ENCODE results near the gene ATP10B. TPM values are rescaled to one million over a fixed set of nuclear protein-coding genes. Genes with fewer than 3 reads are reported as not detected.

The ATP10B gene
- polyA plus RNA-seq, 1 of the 3 experiments (the other 2 are of a cell fraction): not detected

DNA sequence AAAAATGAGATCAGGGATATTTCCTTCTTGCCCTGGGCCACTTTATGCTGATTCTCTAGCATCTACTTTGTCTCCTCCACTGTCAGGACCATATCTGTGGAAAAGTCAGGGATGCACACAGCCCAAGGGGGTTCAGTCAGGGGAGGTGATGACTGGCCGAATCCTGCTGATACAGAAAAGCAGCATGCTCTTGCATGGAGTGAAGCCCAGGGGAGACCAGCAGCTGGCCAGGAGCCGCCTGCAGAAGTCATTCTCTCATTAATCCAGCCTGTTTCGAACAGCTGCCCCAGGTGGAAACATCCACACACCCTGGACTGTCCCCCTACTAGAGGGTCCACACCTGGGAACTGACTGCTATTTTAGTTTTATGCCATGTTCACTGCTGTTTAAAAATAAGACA is 177.1 kb downstream of the ATP10B start:
- ChIA-PET POLR2A (no interaction called here), CTCF (no interaction called here)
- Histone ChIP-seq H3K27ac (ENCODE audit: low read depth in 2 of 2, low read length in 1 of 2) (no peak overlapping the region), H3K36me3 (replicated peaks in 1 of 2; ENCODE audit: control insufficient read depth in 1 of 2, insufficient read depth in 2 of 2, low read length in 1 of 2) (no peaks in the 10 kb centered on the region), H3K9ac (no peak overlapping the region), H3K27me3 (ENCODE audit: insufficient read depth) (no peaks in the 10 kb centered on the region; the same call in 1 of the 2 replicates), H4K20me1 (ENCODE audit: insufficient read depth) (no peaks in the 10 kb centered on the region), H3K4me2 (no peak overlapping the region), H3K4me1 (ENCODE audit: control insufficient read depth in 1 of 2, insufficient read depth in 2 of 2, low read depth in 1 of 2, low read length in 1 of 2) (no peaks in the 10 kb centered on the region), H3K9me2 (no peaks in the 10 kb centered on the region), H3K79me2 (ENCODE audit: insufficient read depth) (no peaks in the 10 kb centered on the region), H2AFZ (ENCODE audit: low read depth) (no peak overlapping the region), H3F3A (replicated peaks; ENCODE audit: insufficient read depth) (no peaks in the 10 kb centered on the region), H3K4me3 (ENCODE audit: low read depth in 2 of 2, low read length in 1 of 2) (no peak overlapping the region), H3K9me3 (no peaks in the 10 kb centered on the region)
- no peak for DNase-seq
- TF ChIP-seq, protein P1, sequence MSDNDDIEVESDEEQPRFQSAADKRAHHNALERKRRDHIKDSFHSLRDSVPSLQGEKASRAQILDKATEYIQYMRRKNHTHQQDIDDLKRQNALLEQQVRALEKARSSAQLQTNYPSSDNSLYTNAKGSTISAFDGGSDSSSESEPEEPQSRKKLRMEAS (IDR thresholded peaks at IDR 0.05; ENCODE audit: low read depth): no peak
- no peak for TF ChIP-seq RCOR1 (IDR thresholded peaks at IDR 0.05; ENCODE audit: low read length)
- TF ChIP-seq, protein P2, sequence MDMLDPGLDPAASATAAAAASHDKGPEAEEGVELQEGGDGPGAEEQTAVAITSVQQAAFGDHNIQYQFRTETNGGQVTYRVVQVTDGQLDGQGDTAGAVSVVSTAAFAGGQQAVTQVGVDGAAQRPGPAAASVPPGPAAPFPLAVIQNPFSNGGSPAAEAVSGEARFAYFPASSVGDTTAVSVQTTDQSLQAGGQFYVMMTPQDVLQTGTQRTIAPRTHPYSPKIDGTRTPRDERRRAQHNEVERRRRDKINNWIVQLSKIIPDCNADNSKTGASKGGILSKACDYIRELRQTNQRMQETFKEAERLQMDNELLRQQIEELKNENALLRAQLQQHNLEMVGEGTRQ (IDR thresholded peaks at IDR 0.05; ENCODE audit: borderline replicate concordance, low read depth, low read length): no peak
- no peak for TF ChIP-seq MXI1 (IDR thresholded peaks at IDR 0.05; ENCODE audit: low read depth, low read length)
- TF ChIP-seq SMC3 (IDR thresholded peaks at IDR 0.05; ENCODE audit: low read depth, low read length): no peak
- TF ChIP-seq, protein P3, sequence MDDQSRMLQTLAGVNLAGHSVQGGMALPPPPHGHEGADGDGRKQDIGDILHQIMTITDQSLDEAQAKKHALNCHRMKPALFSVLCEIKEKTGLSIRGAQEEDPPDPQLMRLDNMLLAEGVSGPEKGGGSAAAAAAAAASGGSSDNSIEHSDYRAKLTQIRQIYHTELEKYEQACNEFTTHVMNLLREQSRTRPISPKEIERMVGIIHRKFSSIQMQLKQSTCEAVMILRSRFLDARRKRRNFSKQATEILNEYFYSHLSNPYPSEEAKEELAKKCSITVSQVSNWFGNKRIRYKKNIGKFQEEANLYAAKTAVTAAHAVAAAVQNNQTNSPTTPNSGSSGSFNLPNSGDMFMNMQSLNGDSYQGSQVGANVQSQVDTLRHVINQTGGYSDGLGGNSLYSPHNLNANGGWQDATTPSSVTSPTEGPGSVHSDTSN (IDR thresholded peaks at IDR 0.05): no peak
- TF ChIP-seq CHD2 (IDR thresholded peaks at IDR 0.05; ENCODE audit: low read length, partially characterized antibody): no peak
- no peak for TF ChIP-seq RAD21 (IDR thresholded peaks at IDR 0.05; ENCODE audit: low read length)
- TF ChIP-seq RFX5 (IDR thresholded peaks at IDR 0.05; ENCODE audit: low read length): no peak
- TF ChIP-seq NRF1 (IDR thresholded peaks at IDR 0.05; ENCODE audit: low read depth, low read length): no peak
- WGBS (ENCODE audit: low lambda C conversion rate): 0% methylated on average over 1 of the region's 3 CpGs

DNA sequence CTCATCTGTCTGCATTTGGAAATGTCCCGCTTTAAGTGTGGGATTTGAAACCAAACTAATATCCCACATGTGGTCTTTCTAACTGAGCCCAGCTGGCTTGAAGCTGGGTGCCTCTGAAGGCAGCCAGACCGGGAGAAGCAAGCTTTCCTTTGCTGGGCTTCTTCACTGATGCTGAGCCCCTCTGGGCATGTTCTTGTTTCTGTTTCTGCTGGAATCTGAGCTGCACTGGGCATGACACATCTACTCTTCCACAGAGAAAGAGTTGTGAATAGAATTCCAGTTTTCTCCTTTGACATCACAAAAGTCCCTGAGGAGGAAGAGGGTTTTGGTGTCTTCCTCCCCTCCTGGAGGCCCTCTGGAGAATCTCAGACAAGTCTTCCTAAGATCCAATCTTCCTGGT is 179.5 kb downstream of the ATP10B start:
- POLR2A ChIA-PET: no interaction called here
- no peak overlapping the region for H2AFZ ChIP-seq (ENCODE audit: low read depth)
- no peaks in the 10 kb centered on the region; the same call in 1 of the 2 replicates for H3K27me3 ChIP-seq (ENCODE audit: insufficient read depth)
- H3K27ac ChIP-seq (ENCODE audit: low read depth in 2 of 2, low read length in 1 of 2): no peak overlapping the region
- no peaks in the 10 kb centered on the region for H3K4me1 ChIP-seq (ENCODE audit: control insufficient read depth in 1 of 2, insufficient read depth in 2 of 2, low read depth in 1 of 2, low read length in 1 of 2)
- H3K4me3 ChIP-seq (ENCODE audit: low read depth in 2 of 2, low read length in 1 of 2): no peak overlapping the region
- no peak for DNase-seq
- no peaks in the 10 kb centered on the region for H3F3A ChIP-seq (replicated peaks; ENCODE audit: insufficient read depth)
- H3K9me3 ChIP-seq: no peaks in the 10 kb centered on the region
- 0% methylated on average over 2 of the region's 2 CpGs for WGBS (ENCODE audit: low lambda C conversion rate)
- no peaks in the 10 kb centered on the region for H3K9me2 ChIP-seq
- H3K4me2 ChIP-seq: no peak overlapping the region
- no peaks in the 10 kb centered on the region for H3K79me2 ChIP-seq (ENCODE audit: insufficient read depth)
- no peaks in the 10 kb centered on the region for H3K36me3 ChIP-seq (replicated peaks in 1 of 2; ENCODE audit: control insufficient read depth in 1 of 2, insufficient read depth in 2 of 2, low read length in 1 of 2)
- no peak overlapping the region for H3K9ac ChIP-seq
- no peaks in the 10 kb centered on the region for H4K20me1 ChIP-seq (ENCODE audit: insufficient read depth)
- CTCF ChIA-PET: no interaction called here
- TF ChIP-seq NFIC (IDR thresholded peaks at IDR 0.05; ENCODE audit: borderline replicate concordance) (no peak), RXRA (IDR thresholded peaks at IDR 0.05; ENCODE audit: borderline replicate concordance, low read depth) (no peak), MEF2A (IDR thresholded peaks at IDR 0.05; ENCODE audit: borderline replicate concordance, low read depth) (no peak), POLR2AphosphoS5 (IDR thresholded peaks at IDR 0.05; ENCODE audit: low read depth, low read length) (no peak), ELF1 (IDR thresholded peaks at IDR 0.05) (no peak), EZH2phosphoT487 (IDR thresholded peaks at IDR 0.05; ENCODE audit: borderline replicate concordance, low read depth) (no peak), YY1 (IDR thresholded peaks at IDR 0.05; ENCODE audit: low read depth) (no peak)
- TF ChIP-seq, protein P4, sequence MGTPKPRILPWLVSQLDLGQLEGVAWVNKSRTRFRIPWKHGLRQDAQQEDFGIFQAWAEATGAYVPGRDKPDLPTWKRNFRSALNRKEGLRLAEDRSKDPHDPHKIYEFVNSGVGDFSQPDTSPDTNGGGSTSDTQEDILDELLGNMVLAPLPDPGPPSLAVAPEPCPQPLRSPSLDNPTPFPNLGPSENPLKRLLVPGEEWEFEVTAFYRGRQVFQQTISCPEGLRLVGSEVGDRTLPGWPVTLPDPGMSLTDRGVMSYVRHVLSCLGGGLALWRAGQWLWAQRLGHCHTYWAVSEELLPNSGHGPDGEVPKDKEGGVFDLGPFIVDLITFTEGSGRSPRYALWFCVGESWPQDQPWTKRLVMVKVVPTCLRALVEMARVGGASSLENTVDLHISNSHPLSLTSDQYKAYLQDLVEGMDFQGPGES (IDR thresholded peaks at IDR 0.05; ENCODE audit: low read depth, low read length): no peak

Measured in SK-N-SH (cell line).